Measurements from ENCODE around the gene SFXN5.
"Not testable (repeated sequence)": the region's sequence is repeated elsewhere in the genome, so short reads cannot be mapped to it uniquely, and the experiment has no call there.

The SFXN5 gene

DNA sequence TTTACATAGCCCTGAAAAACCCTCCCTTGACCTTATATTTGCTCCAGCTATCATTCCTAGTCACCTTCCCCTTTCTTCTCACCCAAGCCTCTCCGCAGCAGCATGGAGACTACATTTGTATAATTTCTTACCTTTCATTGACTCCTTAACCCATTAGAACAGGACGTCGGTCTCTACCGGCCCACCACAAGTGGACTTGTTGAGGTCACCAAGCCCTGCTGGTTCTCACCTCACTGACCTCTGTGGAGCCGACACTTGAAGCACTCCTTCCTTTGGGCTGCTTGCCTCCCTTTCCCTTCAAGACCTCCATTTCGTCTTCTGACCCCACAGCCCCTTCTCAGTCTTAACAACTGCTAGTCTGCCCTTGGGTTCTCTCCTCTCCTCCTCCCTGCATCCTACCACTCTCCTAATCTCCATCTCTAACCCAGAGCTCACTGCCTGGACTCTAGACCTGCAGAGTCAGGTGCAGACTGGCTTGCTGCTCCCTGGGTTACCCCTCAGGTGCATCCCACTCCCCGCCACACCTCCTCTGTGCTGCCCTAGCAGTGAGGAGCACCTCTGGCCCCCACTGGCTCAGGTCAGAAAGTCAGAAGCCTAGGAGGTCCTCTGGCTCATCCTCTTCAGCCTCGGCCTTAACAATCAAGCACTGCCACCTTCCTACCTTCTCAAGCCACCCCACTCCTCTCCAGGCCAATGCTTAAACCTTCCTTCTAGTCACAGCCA is 5.3 kb upstream of the SFXN5 start:
- DNase-seq = no peak

DNA sequence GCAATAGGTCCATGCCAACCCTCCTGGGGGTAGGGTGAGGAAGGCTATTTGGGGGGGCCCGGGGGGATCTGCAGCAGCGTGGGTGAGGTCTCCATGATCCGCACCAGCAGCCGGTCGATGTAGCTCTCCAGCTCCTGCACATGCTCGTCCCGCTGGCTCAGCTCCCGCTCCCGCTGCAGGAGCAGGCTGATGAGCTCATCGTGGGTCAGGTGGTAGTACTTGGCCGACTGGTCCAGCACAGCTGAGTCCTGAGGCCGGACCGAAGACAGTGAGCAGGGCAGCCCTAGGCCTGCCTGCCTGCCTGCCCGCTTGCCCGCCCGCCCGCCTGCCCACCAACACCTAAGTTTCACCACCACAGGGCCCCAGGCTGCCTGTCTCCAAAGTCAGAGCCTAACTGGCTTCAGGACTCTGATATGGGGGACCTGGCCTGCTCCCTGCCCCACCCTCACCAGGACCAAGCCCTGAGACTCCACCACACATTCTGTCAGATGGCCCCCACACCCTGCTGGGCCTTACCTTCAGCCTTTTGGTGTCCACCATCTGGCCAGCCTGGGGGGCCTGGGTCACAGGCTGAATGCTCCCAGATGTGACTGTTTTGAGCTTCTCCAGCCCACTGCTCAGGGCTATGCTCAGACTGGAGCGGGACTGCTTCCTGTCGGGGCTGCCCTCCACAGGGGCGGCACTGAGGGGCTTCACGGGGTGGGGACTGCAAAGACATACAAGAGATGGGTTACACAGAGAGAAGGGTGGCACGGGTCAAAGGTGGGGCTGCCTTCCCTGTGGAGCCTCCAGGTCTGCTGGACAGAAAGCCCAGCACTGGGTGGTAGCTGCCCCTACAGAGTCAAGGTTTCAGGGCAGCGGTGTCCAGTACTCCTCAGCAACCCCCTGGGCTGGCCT is 4.2 kb upstream of the SFXN5 start:
- DNase-seq = no peak

DNA sequence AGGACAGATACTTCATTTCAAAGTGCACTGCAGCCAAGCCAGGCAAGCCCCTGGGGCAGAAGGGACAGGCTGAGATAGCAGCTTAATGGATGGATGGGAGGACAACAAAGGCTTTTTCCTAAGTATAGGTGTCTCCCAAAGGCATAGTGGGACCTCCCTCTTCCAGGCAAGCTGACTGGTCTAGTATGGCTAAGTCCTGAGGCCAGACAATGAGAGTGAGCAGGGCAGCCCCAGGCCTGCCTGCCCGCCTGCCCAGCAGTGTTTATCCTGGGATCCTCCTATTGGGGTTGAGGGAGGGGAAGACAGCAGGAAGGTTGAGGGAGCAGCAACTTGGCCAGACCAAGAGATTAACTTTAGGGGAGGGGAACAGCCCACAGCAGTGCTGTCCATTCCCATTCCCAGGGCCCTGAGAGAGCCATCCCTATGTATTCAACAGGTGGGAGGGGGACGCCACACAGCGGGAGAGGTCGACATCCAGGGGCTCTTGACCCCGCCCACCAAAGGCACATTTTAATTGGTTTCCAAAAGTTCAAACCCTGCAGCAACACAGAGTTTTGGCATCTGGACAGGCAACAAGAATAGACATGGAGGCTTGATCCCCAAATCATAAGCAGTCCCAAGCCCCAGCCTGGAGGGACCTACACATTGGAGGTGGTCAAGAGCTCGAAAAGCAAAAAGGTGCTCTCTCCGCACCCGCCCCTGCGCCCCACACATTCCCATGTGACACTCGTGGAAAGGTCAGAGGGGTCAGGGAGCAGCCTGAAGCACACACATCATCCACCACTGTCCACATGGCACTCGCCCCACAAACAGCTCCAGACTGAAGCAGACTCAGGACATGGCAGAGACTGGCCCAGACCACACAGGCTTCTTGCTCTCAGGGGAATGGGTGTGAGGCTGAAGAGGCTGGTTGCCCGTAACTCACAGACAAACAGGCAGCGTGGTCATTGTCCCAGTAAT is 2.9 kb upstream of the SFXN5 start:
- DNase-seq = no peak

DNA sequence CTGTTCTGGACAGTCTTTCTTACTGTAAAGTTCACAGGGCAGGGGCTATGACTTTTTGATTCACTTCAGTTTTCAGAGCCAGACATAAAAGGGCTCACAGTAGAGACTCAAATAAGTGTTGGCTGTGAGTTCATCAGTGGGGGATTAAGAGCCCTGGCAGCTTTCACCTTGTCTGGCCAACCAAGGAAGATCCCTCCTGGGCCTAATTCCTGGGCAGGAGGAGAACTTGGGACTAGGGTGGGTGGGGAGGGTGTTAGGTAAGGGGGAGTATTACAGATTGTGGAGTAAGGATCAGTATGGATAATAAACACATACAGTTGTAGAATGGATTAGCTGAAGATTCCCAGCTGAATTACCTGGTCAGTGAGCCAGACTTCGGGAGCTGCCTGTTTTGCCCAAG is 904 bp upstream of the SFXN5 start:
- DNase-seq = no peak

- DNase-seq = peak; percentile 10
These were observed 550 bp upstream of the SFXN5 start for GRCh38 chr2:73072129-73072395.

GRCh38 chr2:73070643-73071359 is 711 bp downstream of the SFXN5 start:
- peak; percentile 51 for DNase-seq

DNA sequence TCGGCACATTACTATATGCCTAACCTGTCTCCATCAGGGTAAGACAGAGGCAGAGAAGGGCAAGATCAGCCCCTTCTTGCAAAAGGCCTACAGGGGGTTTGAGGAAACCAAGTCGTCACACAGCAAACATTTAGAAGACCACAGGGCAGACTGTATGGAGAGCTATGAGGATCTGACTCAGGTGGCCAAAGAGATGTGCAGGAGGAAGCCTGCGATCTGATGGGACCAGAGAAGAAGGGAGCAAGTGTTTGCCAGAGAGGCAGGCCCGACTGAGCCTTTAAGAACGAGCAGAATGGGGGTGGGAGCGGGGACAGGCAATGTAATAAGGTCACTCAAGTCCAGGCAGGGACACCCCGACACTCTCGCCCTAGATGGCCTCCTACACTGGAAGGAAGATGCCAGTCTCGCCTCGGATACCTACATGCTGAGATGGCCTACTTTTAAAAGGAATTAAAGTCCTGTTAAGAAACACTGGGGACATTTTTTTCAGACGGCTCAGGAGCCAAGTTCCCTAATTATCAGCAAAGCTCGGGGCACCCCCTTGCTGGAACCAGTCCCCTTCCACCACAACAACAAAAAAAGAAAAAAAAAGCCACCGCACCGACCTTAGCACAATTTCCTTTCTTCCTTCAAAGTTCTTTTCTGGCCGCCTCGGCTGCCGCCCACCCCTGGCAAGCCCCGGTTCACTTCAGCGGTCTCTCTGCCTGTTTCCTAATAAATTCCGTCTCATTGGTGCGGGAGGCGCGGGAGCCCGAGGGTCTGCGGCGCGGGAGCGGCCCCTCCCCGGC is 1.5 kb downstream of the SFXN5 start:
- no peak for DNase-seq

GRCh38 chr2:73069041-73069854 is 2.3 kb downstream of the SFXN5 start:
- no peak for DNase-seq

GRCh38 chr2:73068147-73068546 is 3.4 kb downstream of the SFXN5 start:
- no peak for DNase-seq

GRCh38 chr2:73067043-73067442 is 4.5 kb downstream of the SFXN5 start:
- DNase-seq = no peak

DNA sequence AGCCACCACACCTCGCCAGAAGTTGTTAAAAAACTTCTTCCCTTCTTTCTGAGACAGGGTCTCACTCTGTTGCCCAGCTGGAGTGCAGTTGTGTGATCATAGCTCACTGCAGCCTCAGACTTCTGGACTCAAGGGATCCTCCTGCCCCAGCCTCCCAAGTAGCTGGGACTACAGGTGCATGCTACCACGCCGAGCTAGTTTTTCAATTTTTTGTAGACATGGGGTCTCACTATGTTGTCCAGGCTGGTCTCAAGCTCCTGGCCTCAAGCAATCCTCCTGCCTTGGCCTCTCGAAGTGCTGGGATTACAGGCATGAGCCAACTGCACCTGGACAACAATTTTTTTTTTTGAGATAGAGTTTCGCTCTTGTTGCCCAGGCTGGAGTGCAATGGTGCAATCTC is 6.4 kb downstream of the SFXN5 start:
- DNase-seq = not testable (repeated sequence)

DNA sequence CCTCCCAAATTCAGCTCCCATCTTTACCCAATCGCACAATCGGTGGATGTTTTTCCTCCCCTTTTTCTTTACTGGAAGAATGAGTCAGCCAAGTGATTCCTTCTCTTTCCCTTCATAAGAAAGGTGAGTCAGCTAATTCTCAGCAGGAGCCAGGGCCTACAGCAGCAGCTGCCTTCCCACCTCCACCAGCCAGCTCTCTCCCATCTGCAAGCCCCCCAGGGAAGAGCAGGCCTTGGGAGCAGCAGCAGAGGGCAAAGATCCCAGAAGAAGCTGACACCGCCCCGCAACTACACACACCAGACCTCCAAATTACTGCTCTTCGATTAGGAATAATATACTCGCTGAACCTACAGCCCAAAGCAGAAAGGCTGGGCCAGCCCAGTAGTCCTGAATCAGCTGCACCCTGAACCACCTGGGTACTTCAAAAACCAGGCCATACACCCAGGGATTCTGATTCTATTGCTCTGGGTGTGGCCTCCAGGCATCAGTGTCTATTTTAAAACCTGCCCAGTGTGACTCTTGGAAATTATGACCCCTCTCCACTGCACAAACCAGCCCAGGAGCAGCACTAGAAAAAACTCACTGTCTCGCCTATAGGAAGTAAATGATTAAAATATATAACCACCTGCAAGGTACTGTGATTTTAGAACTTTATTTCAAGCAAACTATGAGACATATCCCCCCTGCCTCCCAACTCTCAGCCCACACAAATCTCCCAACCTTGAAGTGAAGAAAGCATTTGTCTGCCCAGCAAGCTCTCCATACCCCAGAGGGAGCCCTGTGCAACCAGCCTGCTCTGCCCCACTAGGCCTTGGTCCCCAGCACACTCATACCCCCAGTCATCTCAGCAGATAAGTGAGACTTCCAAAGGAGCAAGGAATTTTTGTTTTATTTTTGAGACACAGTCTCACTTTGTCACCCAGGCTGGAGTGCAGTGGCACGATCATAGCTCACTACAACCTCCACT is 7.3 kb downstream of the SFXN5 start:
- no peak for DNase-seq

DNA sequence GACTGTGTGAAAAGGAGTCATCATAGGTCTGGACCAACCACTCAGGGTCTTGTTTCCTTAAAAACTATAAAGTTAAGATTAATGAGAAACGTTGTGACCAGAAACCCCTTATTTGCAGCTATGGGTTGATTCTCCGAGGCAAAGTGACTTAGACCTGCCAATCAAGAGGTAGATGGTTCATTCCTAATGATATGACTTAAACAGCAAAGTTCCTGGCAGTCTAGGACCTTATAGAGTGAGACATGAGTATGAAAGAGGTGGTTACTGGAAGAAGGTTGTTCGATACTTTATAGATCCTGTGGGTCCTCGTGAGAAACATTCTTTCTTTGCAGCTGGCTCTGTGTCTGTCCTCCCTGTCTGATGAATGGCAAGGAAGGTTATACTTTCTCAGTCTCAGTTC is 8.0 kb downstream of the SFXN5 start:
- DNase-seq = no peak

- DNase-seq = no peak
These were observed 12.4 kb downstream of the SFXN5 start for GRCh38 chr2:73059106-73059505.

DNA sequence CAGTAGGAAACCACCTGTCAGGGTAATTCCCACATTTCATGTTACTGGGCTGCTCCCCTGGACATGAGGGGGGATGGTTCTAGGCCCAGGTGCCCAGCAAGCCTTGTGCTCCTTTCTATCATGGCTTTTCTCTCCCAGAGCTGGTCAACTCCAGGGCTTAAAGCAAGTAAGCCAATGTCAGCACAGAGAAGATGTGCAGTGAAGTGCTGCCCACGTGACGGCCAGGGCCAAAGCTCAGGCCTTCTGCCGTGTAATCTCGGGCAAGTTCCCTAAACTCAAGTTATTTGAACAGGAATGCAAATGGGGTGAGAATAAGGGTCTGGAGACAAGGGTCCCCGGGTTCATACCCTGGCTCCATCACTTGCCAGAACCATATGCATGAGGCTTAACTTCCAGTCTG is 16.5 kb downstream of the SFXN5 start:
- no peak for DNase-seq

- DNase-seq = no peak
These were observed 18.0 kb downstream of the SFXN5 start for GRCh38 chr2:73053316-73054114.

- no peak for DNase-seq
These were observed 21.4 kb downstream of the SFXN5 start for GRCh38 chr2:73050121-73050545.

GRCh38 chr2:73043929-73044832 is 27.3 kb downstream of the SFXN5 start:
- no peak for DNase-seq

All from stimulated activated CD4-positive, alpha-beta T cell treated with anti-CD3 and anti-CD28 coated beads, Interleukin-4, amount 100 ng/mL, for 1 hour (primary cell).